ENCODE data around the gene E2F6. TPM values are rescaled to one million over a fixed set of nuclear protein-coding genes. Genes with fewer than 3 reads are reported as not detected.

E2F6 gene, protein sequence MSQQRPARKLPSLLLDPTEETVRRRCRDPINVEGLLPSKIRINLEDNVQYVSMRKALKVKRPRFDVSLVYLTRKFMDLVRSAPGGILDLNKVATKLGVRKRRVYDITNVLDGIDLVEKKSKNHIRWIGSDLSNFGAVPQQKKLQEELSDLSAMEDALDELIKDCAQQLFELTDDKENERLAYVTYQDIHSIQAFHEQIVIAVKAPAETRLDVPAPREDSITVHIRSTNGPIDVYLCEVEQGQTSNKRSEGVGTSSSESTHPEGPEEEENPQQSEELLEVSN
- total RNA-seq (2014; rRNA removed; shearing (Covaris generic)) (11.5 and 12.8 TPM in 2 replicates), polyA plus RNA-seq (2016; fragmentation: Nextera tagmentation; extraction: Ambion mirVana) (14.3 and 15.3 TPM in 2 replicates)

DNA sequence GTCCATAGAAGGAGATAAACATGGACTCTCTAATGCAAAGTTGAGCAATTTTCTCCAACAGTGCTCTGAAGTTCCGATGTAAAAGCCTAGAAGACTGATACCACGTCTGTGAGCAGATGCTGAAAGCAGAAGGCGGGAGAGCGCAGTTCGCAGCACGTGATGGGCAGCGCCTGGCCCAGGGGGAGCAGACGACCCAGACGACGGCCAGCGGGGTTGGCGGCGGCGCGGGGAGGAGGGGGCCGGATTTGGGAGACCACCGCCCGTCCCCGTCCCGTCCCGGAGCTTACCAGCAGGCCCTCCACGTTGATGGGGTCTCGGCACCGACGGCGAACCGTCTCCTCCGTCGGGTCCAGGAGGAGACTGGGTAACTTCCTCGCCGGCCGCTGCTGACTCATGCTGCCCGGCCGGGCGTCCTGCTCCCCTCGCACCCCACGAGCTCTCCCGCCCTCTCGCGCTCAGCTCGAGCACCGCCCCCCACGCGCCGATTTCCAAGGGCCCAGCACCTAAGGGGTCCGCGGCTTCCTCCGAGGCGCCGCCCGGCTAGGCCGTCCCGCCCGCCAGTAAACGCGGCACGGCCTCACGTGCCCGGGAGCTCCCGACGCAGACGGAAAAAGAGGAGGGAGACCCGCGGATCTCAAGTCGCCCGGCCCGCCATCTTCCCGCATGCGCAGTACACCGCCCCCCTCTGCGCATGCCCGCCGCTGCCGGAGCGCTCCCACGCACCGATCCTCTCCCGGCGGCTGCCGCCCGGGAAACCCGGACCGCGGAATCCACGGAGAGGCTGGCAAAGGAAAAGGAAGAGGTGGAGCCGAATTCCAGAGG is at the start of gene E2F6:
TSS of gene E2F6 (minus strand) at position 677 of the 822 bp plus-strand sequence. CDS start at position 395, 282 bp downstream.
- DNase-seq = peak; percentile 95
- WGBS, 2 experiments (ENCODE audit: low coverage in 1 of 2, low lambda C conversion rate in 2 of 2, missing lambda C conversion rate in 2 of 2) = 1% methylated on average over 39 to 60 of the region's 86 CpGs

DNA sequence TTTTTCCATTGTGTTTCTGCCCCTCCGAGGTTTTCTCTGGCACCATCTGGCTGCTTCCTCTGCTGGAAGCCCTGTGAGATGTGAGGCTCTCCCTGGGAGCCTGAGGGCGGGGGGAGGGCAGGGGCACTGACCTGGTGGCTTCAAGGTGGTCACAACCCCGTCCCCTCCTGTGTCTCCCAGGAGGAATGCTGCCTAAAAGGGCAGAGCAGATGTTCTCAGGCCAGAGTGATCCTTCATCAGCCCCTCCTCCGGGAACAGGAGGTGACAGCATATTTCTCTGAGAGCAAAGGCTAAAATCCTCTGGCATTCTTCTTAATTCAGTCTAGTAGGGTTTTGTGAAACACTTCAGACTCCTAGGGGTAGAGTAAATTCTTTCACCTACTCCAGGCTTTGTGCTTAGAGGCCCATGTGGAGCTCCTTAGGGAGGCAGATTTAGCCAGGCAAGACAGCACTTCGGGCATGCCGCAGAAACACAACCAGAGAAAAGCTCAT is 49.6 kb upstream of the E2F6 start:
- TF ChIP-seq EZH2 (IDR thresholded peaks at IDR 0.05; ENCODE audit: insufficient read depth, poor library complexity, severe bottlenecking) (no peak), EZH2phosphoT487 (IDR thresholded peaks at IDR 0.05; ENCODE audit: insufficient read depth, low read depth) (no peak)
- in situ Hi-C loops (cut with MboI) = no loop called here
- Histone ChIP-seq H3K9ac (no peak overlapping the region), H3K4me1 (ENCODE audit: insufficient read depth) (no peaks in the 10 kb centered on the region), H4K20me1 (ENCODE audit: insufficient read depth) (no peaks in the 10 kb centered on the region), H3K27ac (no peak overlapping the region), H3K4me2 (ENCODE audit: unreplicated experiment) (no peak overlapping the region), H3K36me3 (ENCODE audit: low read depth) (no peaks in the 10 kb centered on the region), H3K9me2 (ENCODE audit: insufficient read depth) (no peaks in the 10 kb centered on the region), H3K79me2 (ENCODE audit: insufficient read depth) (no peaks in the 10 kb centered on the region), H3K4me3 (no peak overlapping the region), H3K9me3 (ENCODE audit: low read depth) (no peaks in the 10 kb centered on the region), H3F3A (ENCODE audit: insufficient read depth) (no peaks in the 10 kb centered on the region), H2AFZ (no peak overlapping the region), H3K27me3 (replicated peaks; ENCODE audit: insufficient read depth) (peaks cover 15% of the 10 kb centered on the region)
- no peak for DNase-seq
- WGBS, 2 experiments (ENCODE audit: low coverage in 1 of 2, low lambda C conversion rate in 2 of 2, missing lambda C conversion rate in 2 of 2) = 2 to 4% methylated on average over 5 to 6 of the region's 6 CpGs

More for the DNA sequence above, at the start of gene E2F6:
- in situ Hi-C loops (cut with MboI) = no loop called here
- Histone ChIP-seq H3K9me2 (ENCODE audit: insufficient read depth) (no peaks in the 10 kb centered on the region), H3K36me3 (ENCODE audit: low read depth) (peaks cover 8% of the 10 kb centered on the region; the same call in 1 of the 2 replicates), H3K27me3 (replicated peaks; ENCODE audit: insufficient read depth) (no peaks in the 10 kb centered on the region), H3K9ac (peak within 1 kb of the TSS; percentile 81), H2AFZ (peak within 1 kb of the TSS; percentile 93), H4K20me1 (ENCODE audit: insufficient read depth) (0 out of 2 replicates have a peak, but pooled peaks cover 6% of the 10 kb centered on the region), H3K9me3 (ENCODE audit: low read depth) (no peaks in the 10 kb centered on the region), H3K4me3 (peak within 1 kb of the TSS; percentile 82), H3F3A (ENCODE audit: insufficient read depth) (no peaks in the 10 kb centered on the region), H3K4me1 (ENCODE audit: insufficient read depth) (peaks cover 18% of the 10 kb centered on the region), H3K4me2 (ENCODE audit: unreplicated experiment) (peak within 1 kb of the TSS; percentile 95), H3K27ac (peak within 1 kb of the TSS; percentile 61), H3K79me2 (ENCODE audit: insufficient read depth) (peaks cover 47% of the 10 kb centered on the region)
- TF ChIP-seq EZH2 (IDR thresholded peaks at IDR 0.05; ENCODE audit: insufficient read depth, poor library complexity, severe bottlenecking) (no peak), EZH2phosphoT487 (IDR thresholded peaks at IDR 0.05; ENCODE audit: insufficient read depth, low read depth) (no peak)

DNA sequence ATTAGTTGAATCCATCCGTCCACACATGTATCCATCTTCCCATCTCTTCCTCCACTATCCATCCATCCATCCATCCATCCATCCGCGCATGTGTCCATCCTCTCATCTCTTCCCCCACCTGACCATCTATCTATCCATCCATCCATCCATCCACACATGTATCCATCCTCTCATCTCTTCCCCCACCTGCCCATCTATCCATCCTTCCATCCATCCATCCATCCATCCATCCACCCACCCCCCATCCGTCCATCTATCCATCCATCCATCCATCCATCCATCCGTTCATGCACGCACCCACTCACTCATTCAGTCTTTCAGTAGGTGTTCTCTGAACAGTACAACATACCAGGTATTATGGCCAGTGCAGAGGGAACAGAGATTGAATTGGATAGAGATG is 48.9 kb upstream of the E2F6 start:
- Histone ChIP-seq H3K9ac (no peak overlapping the region), H3K9me2 (ENCODE audit: insufficient read depth) (no peaks in the 10 kb centered on the region), H3K36me3 (ENCODE audit: low read depth) (no peaks in the 10 kb centered on the region), H3K4me2 (ENCODE audit: unreplicated experiment) (no peak overlapping the region), H3F3A (ENCODE audit: insufficient read depth) (no peaks in the 10 kb centered on the region), H3K4me1 (ENCODE audit: insufficient read depth) (no peaks in the 10 kb centered on the region), H3K27me3 (replicated peaks; ENCODE audit: insufficient read depth) (peaks cover 20% of the 10 kb centered on the region), H4K20me1 (ENCODE audit: insufficient read depth) (no peaks in the 10 kb centered on the region), H2AFZ (no peak overlapping the region), H3K27ac (no peak overlapping the region), H3K9me3 (ENCODE audit: low read depth) (no peaks in the 10 kb centered on the region), H3K79me2 (ENCODE audit: insufficient read depth) (no peaks in the 10 kb centered on the region), H3K4me3 (no peak overlapping the region)
- no peak for DNase-seq
- 61 to 62% methylated on average over 4 to 6 of the region's 6 CpGs for WGBS, 2 experiments (ENCODE audit: low coverage in 1 of 2, low lambda C conversion rate in 2 of 2, missing lambda C conversion rate in 2 of 2)
- TF ChIP-seq EZH2 (IDR thresholded peaks at IDR 0.05; ENCODE audit: insufficient read depth, poor library complexity, severe bottlenecking) = no peak
- TF ChIP-seq EZH2phosphoT487 (IDR thresholded peaks at IDR 0.05; ENCODE audit: insufficient read depth, low read depth) = no peak
- in situ Hi-C loops (cut with MboI) = no loop called here

DNA sequence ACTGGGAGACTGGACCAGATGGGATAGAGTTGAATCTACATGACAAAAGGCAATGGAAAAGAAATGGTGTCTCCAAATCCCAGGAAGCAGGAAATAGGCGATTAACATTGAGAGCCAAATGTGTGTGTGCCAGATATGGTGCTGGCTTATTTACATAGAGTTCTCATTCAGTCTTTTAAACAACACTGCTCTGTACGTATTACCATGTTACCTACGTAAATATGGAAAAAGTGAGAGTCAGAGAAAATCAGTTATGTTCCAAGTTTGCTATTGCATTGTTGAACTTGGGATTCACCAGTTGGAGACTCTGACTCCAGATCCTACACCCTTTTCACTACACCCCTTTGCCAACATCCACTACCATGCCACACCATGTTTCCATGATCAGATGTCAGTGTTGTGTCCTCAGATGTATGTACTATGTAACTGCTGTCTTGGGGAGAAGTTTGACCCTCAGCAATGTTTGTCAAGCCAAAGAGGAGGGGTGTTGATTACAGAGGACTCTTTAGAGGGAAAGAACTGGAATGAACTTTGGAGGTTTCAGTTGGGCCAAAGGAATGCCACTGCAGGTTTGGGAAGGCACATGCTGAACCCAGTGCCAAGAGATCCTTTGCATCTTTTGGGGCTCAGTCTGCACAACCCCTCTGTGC is 48.2 kb upstream of the E2F6 start:
- Histone ChIP-seq H2AFZ (no peak overlapping the region), H3K9ac (no peak overlapping the region), H3K4me2 (ENCODE audit: unreplicated experiment) (no peak overlapping the region), H3K27me3 (replicated peaks; ENCODE audit: insufficient read depth) (peaks cover 23% of the 10 kb centered on the region), H3K9me3 (ENCODE audit: low read depth) (no peaks in the 10 kb centered on the region), H3K9me2 (ENCODE audit: insufficient read depth) (no peaks in the 10 kb centered on the region), H3K79me2 (ENCODE audit: insufficient read depth) (no peaks in the 10 kb centered on the region), H3K27ac (no peak overlapping the region), H3K36me3 (ENCODE audit: low read depth) (no peaks in the 10 kb centered on the region), H3K4me1 (ENCODE audit: insufficient read depth) (no peaks in the 10 kb centered on the region), H4K20me1 (ENCODE audit: insufficient read depth) (no peaks in the 10 kb centered on the region), H3F3A (ENCODE audit: insufficient read depth) (no peaks in the 10 kb centered on the region), H3K4me3 (no peak overlapping the region)
- DNase-seq = no peak
- no peak for TF ChIP-seq EZH2phosphoT487 (IDR thresholded peaks at IDR 0.05; ENCODE audit: insufficient read depth, low read depth)
- TF ChIP-seq EZH2 (IDR thresholded peaks at IDR 0.05; ENCODE audit: insufficient read depth, poor library complexity, severe bottlenecking) = no peak
- WGBS, 2 experiments (ENCODE audit: low coverage in 1 of 2, low lambda C conversion rate in 2 of 2, missing lambda C conversion rate in 2 of 2) = 65 to 76% methylated on average over 3 of the region's 3 CpGs
- in situ Hi-C loops (cut with MboI) = no loop called here
